A673 (cell line): ENCODE measurements around the gene CDRT4. TPM values are rescaled to one million over a fixed set of nuclear protein-coding genes. Genes with fewer than 3 reads are reported as not detected.

ENCODE experiments used
- BruUV-seq: library from RNA; stranded (reverse); fragments of 400-500 nt; replicated peaks from 2 replicates; lab custom pipeline; 2021; lab: Mats Ljungman, UMichigan
- CTCF ChIA-PET: fragments of 300-600 bp; sonication (Branson Sonifier 250); formaldehyde crosslinking; loops from one replicate; lab custom pipeline; 2022; ENCODE audit warnings: antibody characterized with exemption; lab: Charles Lee
- POLR2A ChIA-PET: fragments of 300-600 bp; sonication (Branson Sonifier 250); formaldehyde crosslinking; loops from one replicate; lab custom pipeline; 2022; ENCODE audit warnings: antibody characterized with exemption; ENCODE audit not compliant: low non-redundant PET; lab: Charles Lee
- DNase-seq: peaks from one replicate; pipeline ENCODE4 v3.0.0-alpha.2; 2015; ENCODE audit warnings: low spot score
- H3K27ac ChIP-seq: fragments of 200-600 bp; sonication (generic); 2 replicates; pipeline ENCODE4 v1.5.1; 2016; ENCODE audit warnings: mixed run types, low read depth, mild to moderate bottlenecking, mixed read lengths, antibody characterized with exemption, low read length; ENCODE audit not compliant: poor library complexity, severe bottlenecking
- H3K27me3 ChIP-seq: fragments of 200-600 bp; sonication (generic); replicated peaks from 2 replicates; pipeline ENCODE4 v1.6.1; 2017; ENCODE audit warnings: mixed run types, low read depth, mild to moderate bottlenecking, mixed read lengths, antibody characterized with exemption, low read length; ENCODE audit not compliant: insufficient read depth, poor library complexity
- H3K36me3 ChIP-seq: fragments of 200-600 bp; sonication (generic); 2 replicates; pipeline ENCODE4 v1.6.1; 2016; ENCODE audit warnings: mixed run types, mild to moderate bottlenecking, mixed read lengths, antibody characterized with exemption, low read length; ENCODE audit not compliant: insufficient read depth, poor library complexity, severe bottlenecking
- H3K4me1 ChIP-seq: fragments of 200-600 bp; sonication (generic); 2 replicates; pipeline ENCODE4 v1.6.1; 2017; ENCODE audit warnings: mixed run types, mild to moderate bottlenecking, mixed read lengths, antibody characterized with exemption, low read length; ENCODE audit not compliant: insufficient read depth, poor library complexity, severe bottlenecking
- H3K4me3 ChIP-seq: fragments of 200-600 bp; sonication (generic); 2 replicates; pipeline ENCODE4 v1.5.1; 2016; ENCODE audit warnings: low read depth, mixed run types, mild to moderate bottlenecking, mixed read lengths, low read length; ENCODE audit not compliant: poor library complexity, severe bottlenecking
- H3K9me3 ChIP-seq: fragments of 200-600 bp; sonication (generic); 2 replicates; pipeline ENCODE4 v1.6.1; 2016; ENCODE audit warnings: mixed run types, low read depth, mild to moderate bottlenecking, mixed read lengths, antibody characterized with exemption, low read length; ENCODE audit not compliant: poor library complexity, severe bottlenecking
- CTCF ChIP-seq: fragments of 300-800, 200-600 bp; sonication (generic); conservative IDR thresholded peaks from 2 replicates; pipeline ENCODE4 v1.5.1; 2017; ENCODE audit warnings: low read depth, mild to moderate bottlenecking, antibody characterized with exemption, low read length, moderate library complexity, mixed read lengths
- EZH2 ChIP-seq: fragments of 200-600 bp; sonication (generic); IDR thresholded peaks from 2 replicates; pipeline ENCODE4 v1.6.1; 2017; ENCODE audit warnings: borderline replicate concordance, low read depth, mild to moderate bottlenecking, mixed read lengths, antibody characterized with exemption, low read length; ENCODE audit not compliant: poor library complexity, severe bottlenecking
- intact Hi-C: fragments of 100-400 bp; cut with micrococcal nuclease; formaldehyde crosslinking; loops from one replicate; pipeline ENCODE4 v1.10.0; 2022; ENCODE audit not compliant: unreplicated experiment
- total RNA-seq: library from RNA; stranded (reverse); gene quantifications from 2 replicates; pipeline ENCODE4 v1.2.3, GENCODE V29; 2021

CDRT4 gene
- total RNA-seq, 1 experiment from 2014 or later: 0.62 TPM

GRCh38 chr17:15397620-15398019 lies 69.8 kb downstream of the CDRT4 start:
- no peak for DNase-seq
- Histone ChIP-seq H3K27me3 (peaks cover 4% of the 10 kb centered on the region), H3K4me3 (no peak overlapping the region), H3K4me1 (no peaks in the 10 kb centered on the region), H3K36me3 (no peaks in the 10 kb centered on the region), H3K9me3 (no peaks in the 10 kb centered on the region), H3K27ac (no peak overlapping the region)
- TF ChIP-seq CTCF (no peak), EZH2 (no peak)
- intact Hi-C loops: no loop called here
- ChIA-PET POLR2A (no interaction called here), CTCF (no interaction called here)
- no TSS peak for BruUV-seq

GRCh38 chr17:15395091-15395490 lies 72.3 kb downstream of the CDRT4 start:
- TF ChIP-seq CTCF (no peak), EZH2 (no peak)
- peaks cover 4% of the 10 kb centered on the region for H3K27me3 ChIP-seq
- H3K4me1 ChIP-seq: no peaks in the 10 kb centered on the region
- intact Hi-C loops: no loop called here
- no peaks in the 10 kb centered on the region for H3K9me3 ChIP-seq
- ChIA-PET POLR2A (no interaction called here), CTCF (no interaction called here)
- no peak for DNase-seq
- no peak overlapping the region for H3K27ac ChIP-seq
- H3K36me3 ChIP-seq: no peaks in the 10 kb centered on the region
- no TSS peak for BruUV-seq
- no peak overlapping the region for H3K4me3 ChIP-seq

GRCh38 chr17:15393414-15393813 lies 74.0 kb downstream of the CDRT4 start:
- Histone ChIP-seq H3K4me1 (no peaks in the 10 kb centered on the region), H3K27me3 (peaks cover 4% of the 10 kb centered on the region), H3K27ac (no peak overlapping the region), H3K36me3 (no peaks in the 10 kb centered on the region), H3K4me3 (no peak overlapping the region), H3K9me3 (no peaks in the 10 kb centered on the region)
- DNase-seq: no peak
- TF ChIP-seq EZH2 (no peak), CTCF (no peak)
- no TSS peak for BruUV-seq
- ChIA-PET POLR2A (no interaction called here), CTCF (no interaction called here)
- intact Hi-C loops: no loop called here
